ENCODE measurements around the gene WNT3A.

WNT3A gene

GRCh38 chr1:228034954-228035837, 28.4 kb downstream of the WNT3A start:
- no peak for DNase-seq

GRCh38 chr1:228035844-228036243, 29.0 kb downstream of the WNT3A start:
- peak; percentile 14 to 49 (median 30) for DNase-seq

GRCh38 chr1:228036701-228037231, 30.0 kb downstream of the WNT3A start:
- DNase-seq = no peak

- peak; percentile 28 to 66 (median 45) for DNase-seq
Measured at GRCh38 chr1:228037401-228038386, 30.9 kb downstream of the WNT3A start.

GRCh38 chr1:228038387-228039005, 31.7 kb downstream of the WNT3A start:
- DNase-seq = no peak

- DNase-seq = no peak
Measured at GRCh38 chr1:228039006-228039903, 32.5 kb downstream of the WNT3A start.

- DNase-seq = no peak
Measured at GRCh38 chr1:228039986-228040385, 33.2 kb downstream of the WNT3A start.

GRCh38 chr1:228041316-228041715, 34.5 kb downstream of the WNT3A start:
- DNase-seq = no peak

GRCh38 chr1:228042508-228042907, 35.7 kb downstream of the WNT3A start:
- no peak for DNase-seq

GRCh38 chr1:228043281-228043848, 36.6 kb downstream of the WNT3A start:
- DNase-seq = no peak

- no peak for DNase-seq
Measured at GRCh38 chr1:228044961-228045360, 38.2 kb downstream of the WNT3A start.

- no peak for DNase-seq
Measured at GRCh38 chr1:228045405-228045804, 38.6 kb downstream of the WNT3A start.

- DNase-seq = no peak
Measured at GRCh38 chr1:228045871-228046270, 39.1 kb downstream of the WNT3A start.

- DNase-seq = no peak
Measured at GRCh38 chr1:228046421-228047182, 39.8 kb downstream of the WNT3A start.

- no peak for DNase-seq
Measured at GRCh38 chr1:228047183-228047466, 40.3 kb downstream of the WNT3A start.

- DNase-seq = no peak
Measured at GRCh38 chr1:228048120-228048519, 41.3 kb downstream of the WNT3A start.

- peak in 3 of 4 experiments; percentile 11 to 56 (median 35) for DNase-seq
Measured at GRCh38 chr1:228048659-228049298, 42.0 kb downstream of the WNT3A start.

- DNase-seq = no peak
Measured at GRCh38 chr1:228050571-228051231, 43.9 kb downstream of the WNT3A start.

- no peak for DNase-seq
Measured at GRCh38 chr1:228058172-228058948, 51.6 kb downstream of the WNT3A start.

All from suppressor macrophage (primary cell).